Activated CD4-positive, CD25-positive, alpha-beta regulatory T cell treated with anti-CD3 and anti-CD28 coated beads, Interleukin-2, amount 50 U/mL, for 72 hours (primary cell): ENCODE measurements around the gene COL27A1.

ENCODE experiments used
- DNase-seq: peaks from one replicate; pipeline ENCODE4 v3.0.0; 2021

Gene COL27A1

DNA sequence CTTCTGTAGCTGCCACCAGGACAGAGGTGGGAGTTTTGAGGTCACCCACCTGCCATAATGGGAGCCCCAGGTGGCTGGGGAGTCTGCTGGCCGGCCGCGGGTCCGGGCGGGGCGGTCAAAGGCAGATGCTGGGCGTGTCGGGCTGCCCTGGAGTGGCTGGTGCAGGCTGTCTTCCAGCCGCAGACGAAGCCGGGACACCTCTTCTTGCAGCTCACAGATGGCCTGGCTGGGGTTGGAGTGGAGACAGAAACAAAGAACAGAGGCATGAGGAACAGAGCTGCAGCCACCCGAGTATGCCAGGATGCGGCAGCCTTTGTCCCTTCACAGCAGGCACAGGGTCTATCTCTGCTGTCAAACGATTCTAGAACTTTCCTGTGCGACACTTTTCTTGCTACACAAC is 192.3 kb downstream of the COL27A1 start:
- DNase-seq, result no peak

DNA sequence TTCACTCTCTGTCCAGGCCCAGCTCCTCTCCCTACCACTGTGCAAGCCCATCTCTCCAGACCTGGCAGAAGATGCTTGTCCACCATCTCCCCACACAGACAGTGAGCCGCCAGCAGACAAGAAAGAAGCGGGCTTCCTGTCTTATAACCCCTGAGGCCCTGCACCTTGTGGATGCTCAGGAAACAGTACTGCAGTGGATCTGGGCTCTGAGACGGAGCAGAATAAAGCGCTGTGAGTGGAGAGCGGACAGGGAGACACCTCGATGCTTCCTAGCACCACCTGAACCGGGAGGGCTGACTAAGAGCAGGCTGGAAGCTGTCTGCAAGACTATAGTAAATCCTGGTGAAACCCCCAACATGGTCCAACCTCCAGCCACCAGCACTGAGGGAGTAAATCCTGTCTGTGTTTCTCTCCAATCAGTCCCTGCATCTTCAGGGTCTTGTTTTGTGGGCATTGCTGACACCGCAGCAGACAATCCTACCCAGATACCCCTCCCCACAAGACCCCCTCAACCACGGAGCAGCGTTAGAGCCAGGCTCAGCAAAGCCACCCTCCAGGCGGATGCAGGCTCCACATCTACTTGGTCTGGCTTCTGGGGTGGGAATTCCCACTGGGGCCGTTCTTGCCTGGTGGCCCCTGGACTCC is 193.0 kb downstream of the COL27A1 start:
- DNase-seq, result no peak

DNA sequence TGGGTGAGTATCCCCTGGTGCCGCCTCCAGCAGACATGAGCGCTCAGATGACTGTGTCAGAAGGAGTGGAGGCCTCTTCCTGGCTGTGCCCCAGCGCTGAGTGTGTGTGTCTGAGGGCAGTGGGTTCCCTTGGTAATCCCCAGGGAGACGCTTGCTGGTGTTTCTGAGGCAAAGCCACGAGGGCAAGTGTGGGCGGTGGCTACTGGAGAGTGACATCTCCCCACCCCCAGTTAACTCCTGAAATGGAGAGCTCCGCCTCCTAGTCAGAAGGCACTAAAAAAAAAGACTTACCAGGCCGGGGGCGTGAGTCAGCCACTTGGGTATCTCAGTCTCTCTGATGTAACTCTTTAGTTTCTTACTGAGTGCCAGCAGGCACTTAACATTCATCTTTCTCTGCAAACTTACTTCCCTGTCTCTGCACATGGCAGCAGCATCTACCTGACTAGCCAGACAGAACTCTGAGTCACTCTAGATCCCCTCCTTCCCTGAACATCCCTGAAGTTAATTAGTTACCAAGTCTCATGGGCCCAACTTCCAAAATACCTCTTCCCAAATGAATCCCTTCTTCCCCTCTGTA is 193.7 kb downstream of the COL27A1 start:
- peak; percentile 77 for DNase-seq

DNA sequence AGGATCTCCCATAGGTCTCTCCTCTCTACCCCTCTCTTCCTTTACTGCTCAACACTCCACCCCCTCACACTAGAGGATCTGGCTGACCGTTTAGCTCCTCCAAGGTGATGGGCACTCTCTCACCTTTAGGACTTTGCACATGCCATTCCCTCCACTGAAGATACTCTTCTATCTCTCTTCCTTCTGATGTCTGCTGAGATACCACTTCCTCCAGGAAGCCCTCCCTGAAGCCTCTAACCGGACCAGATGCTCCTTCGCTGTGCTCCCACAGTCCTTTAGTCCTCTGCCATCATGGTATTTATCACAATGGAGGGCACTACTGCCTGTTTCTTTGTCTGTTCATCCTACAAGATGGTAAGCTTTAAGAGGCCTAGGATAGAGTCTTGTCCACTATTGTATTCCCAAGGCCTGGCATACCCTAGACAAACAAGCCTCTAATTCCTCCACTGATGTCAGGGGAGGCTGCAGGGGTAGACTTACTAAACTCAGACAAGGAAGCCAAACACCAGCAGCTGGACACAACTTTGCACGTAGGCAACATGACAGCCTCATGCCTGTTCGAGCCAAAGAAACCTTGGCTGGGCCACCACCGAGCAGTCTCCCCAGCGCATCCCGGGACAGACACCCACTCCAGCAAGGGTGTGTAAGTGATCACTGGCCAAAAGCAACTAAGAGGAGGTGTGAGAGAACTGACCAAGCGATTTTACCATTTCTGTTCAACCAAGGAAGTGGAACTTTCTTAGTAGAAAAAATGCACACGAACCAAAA is 194.6 kb downstream of the COL27A1 start:
- DNase-seq, result no peak

DNA sequence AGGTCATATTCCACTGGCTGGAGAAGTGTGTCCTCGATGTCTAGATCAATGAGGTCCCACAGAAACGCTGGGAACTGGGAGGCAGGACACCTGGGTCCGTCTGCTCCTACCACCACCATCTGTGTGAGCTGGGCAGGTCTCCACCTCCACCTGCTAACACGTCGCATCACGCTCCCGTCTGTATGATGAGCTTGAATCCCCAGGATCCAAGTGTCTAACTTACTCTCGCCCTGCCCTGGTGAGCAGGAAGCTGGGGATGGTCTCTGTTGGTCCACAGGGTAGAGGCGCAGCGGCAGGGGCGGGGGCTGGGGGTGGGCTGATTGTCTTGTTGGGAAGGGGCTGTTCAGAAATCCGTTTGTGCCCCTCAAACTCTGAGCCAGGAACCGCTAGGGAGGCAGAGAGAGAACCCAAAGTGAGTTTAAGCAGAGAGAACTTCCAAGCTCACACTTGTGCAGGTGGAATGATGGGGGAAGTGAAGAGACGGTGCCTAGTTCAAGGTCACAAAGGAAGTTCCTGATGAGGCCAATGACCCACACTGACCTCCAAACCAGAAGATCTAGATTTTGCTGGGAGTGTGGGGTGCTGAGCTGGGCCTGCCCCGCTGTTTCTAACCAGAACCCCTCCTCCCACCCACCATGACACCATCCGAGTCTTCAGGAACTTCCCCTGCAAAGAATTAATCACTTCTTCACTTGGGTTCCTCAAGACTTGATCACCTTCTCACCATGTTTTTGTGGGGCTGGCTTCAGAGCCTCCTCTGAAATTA is 195.5 kb downstream of the COL27A1 start:
- DNase-seq, result no peak

DNA sequence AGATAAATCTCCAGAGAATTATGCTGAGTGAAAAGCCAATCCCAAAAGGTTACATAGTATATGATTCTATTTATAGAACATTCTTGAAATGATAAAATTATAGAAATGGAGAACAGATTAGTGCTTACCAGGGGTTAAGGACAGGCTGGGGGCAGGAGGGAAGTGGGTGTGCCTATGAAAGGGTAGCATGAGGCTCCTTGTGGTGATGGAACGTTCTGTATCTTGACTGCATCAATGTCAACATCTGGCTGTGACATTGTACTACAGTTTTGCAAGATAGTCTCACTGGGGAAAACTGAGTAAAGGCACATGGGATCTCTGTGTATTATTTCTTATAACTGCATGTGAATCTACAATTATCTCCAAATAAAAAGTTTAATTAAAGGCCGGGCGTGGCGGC is 196.6 kb downstream of the COL27A1 start:
- no peak for DNase-seq

DNA sequence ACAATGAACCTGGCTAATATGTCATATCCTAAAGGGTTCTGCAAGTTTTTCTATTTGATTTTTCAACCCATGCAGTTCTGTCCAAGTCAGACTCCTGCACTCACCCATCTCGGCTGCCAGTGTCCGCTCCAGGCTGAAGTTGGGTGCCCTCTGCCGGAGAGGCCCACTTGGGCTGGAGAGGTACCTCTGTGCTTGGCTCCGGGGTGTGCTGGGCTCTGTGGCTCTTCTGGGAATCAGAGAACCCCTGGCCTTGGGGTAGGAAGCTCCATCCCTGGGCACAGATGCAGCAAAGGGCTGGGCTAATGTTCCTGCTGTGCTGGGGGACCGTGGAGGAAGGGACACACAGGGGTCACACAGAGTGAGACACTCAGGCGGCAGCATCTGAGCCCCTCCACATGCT is 200.5 kb downstream of the COL27A1 start:
- DNase-seq, result no peak

DNA sequence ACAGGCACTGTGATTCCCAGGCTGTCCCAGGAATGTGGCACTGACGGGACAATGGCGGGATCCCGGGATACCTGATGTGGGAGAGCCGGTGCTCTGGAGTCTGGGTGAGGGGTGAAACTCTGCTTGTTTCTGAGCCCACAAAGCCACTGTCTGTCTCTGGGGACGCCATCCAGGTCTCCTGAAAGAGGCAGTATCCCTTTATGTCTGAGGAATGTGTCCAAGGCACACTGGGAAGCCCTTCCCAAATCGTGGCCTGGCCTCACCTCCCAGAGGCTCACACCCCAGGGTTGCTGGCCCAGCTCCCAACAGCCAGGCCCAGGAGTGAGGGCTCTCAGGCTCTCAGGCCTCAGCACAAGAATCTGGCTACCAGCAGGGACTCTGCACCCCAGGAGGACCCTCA is 201.5 kb downstream of the COL27A1 start:
- no peak for DNase-seq

DNA sequence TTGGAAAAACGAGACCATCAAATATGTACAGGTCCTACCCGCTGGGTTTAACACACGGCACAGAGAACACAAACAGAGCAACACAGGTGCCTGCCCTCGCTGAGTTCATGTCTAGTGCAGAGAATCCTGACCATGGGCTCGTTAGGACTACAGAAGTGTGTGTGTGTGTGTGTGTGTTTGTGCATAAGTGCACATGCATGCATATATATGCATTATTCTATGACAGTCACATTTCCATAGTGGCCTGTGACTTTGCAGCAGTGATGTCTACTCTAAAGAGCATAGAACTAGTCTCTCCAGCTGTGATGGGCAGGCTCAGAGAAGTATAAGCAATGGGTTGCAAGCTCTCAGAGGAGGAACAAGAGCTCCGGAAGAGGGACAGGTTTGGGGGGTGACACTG is 202.0 kb downstream of the COL27A1 start:
- DNase-seq, result no peak

DNA sequence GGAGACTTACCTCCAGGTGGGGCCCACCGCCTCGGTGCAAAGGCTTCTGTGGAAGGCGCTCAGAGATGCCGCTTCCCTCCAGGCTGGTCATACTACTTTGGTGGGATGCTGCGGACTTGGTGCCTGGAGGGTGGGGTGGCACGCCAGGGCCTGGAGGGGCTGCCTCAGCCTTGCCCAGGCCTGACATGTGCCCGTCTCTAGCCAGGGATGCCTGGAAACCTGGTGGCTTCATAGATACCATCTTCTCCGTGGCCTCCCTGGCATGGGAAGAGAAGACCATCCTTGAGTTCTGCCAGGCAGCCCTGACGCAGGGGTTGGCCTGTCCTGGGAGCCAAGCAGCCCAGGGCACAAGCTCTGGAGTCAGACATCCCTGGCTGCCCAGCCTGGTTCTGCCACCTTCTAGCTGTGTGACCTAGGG is 202.6 kb downstream of the COL27A1 start:
- no peak for DNase-seq

DNA sequence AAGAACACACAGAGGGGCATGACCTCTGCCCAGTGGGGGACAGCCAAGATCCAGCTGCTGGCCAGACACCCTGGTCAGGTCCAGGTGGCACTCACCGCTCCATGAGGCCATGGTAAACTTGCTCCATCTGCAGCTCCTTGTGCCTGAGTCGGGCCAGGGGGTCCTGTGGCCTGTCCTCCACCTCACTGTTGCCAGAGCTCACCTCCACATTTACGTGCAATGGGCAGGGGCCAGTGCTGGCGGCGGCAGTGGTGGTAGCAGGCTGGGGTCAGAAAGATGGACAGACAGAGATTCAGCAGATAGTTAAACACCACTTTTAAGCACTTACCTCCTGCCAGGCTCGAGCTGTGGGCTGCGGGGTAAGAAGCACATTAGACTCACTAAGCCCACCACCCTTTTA is 204.5 kb downstream of the COL27A1 start:
- no peak for DNase-seq

DNA sequence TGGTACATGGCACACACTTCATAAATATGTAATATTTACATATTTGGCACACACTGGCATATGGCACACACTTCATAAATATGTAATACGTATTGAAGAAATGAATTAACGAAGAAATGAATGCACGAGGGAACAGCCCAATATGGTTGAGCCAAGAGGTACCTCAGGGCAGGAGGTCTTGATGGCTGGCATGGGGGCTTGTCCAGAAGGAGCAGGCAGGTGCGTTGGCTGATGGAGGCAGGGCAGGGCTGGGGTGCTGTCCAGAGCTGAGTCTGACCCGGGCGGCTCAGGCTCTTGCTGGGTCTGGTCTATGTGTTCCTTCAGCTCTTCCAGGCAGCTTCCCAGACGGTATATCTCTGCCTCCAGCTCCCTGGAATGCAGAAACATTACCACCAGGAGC is 206.2 kb downstream of the COL27A1 start:
- no peak for DNase-seq
